Chondrocyte (in vitro differentiated cells): Measurements from ENCODE around the gene STXBP3. TPM values are rescaled to one million over a fixed set of nuclear protein-coding genes. Genes with fewer than 3 reads are reported as not detected.

Source experiments
- DNase-seq: peaks from one replicate; pipeline ENCODE4 v3.0.0; 2021; ENCODE audit warnings: mixed read lengths, low spot score
- H3K27ac Mint-ChIP-seq: one replicate; pipeline ENCODE4 v1.8.0; 2021; ENCODE audit warnings: mild to moderate bottlenecking, moderate library complexity, mixed read lengths; ENCODE audit not compliant: unreplicated experiment
- H3K27me3 Mint-ChIP-seq: 2 replicates; pipeline ENCODE4 v1.8.0; 2021; ENCODE audit warnings: low read depth, mixed read lengths
- H3K36me3 Mint-ChIP-seq: 2 replicates; pipeline ENCODE4 v1.8.0; 2021; ENCODE audit warnings: low read depth, mixed read lengths
- H3K4me1 Mint-ChIP-seq: 2 replicates; pipeline ENCODE4 v1.8.0; 2021; ENCODE audit warnings: low read depth, mild to moderate bottlenecking, mixed read lengths
- H3K4me3 Mint-ChIP-seq: one replicate; pipeline ENCODE4 v1.8.0; 2021; ENCODE audit warnings: mild to moderate bottlenecking, moderate library complexity, mixed read lengths; ENCODE audit not compliant: unreplicated experiment
- H3K9me3 Mint-ChIP-seq: 2 replicates; pipeline ENCODE4 v1.8.0; 2021; ENCODE audit warnings: low read depth, mixed read lengths
- total RNA-seq: library from RNA; stranded (reverse); gene quantifications from 3 replicates; pipeline ENCODE4 v1.2.1, GENCODE V29; 2021
- TF ChIP-seq, protein P1 (sequence below): fragments of 200-600 bp; sonication (generic); IDR thresholded peaks from 2 replicates; pipeline ENCODE4 v1.5.0; 2021; ENCODE audit warnings: antibody characterized with exemption, mild to moderate bottlenecking, moderate library complexity

The STXBP3 gene
- total RNA-seq, 1 donor from 2014 or later: 41.6 TPM

DNA sequence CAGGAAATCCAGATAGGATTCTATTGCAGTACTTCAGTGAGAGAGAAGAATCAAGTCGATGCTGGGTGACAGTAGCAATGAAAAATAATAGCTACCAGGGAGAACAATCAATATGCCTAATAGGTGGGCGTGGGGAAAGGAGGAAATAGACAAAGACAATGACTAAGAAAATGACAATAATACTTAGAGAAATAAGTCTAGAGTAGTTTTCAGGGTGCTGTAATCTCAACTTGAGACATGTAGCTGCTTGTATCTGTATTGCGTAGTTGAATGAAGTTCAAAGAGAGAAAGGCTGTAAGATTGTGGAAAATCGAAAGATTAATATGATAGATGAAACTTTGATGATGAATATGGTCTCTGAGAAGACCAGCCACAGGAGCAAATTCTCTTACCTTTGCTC, 2.6 kb downstream of the STXBP3 start:
- DNase-seq: no peak
- H3K36me3 Mint-ChIP-seq: peaks cover 2% of the 10 kb centered on the region
- H3K4me3 Mint-ChIP-seq: no peak overlapping the region
- H3K4me1 Mint-ChIP-seq: peaks cover 30% of the 10 kb centered on the region
- H3K9me3 Mint-ChIP-seq: no peaks in the 10 kb centered on the region
- TF ChIP-seq, protein P1, sequence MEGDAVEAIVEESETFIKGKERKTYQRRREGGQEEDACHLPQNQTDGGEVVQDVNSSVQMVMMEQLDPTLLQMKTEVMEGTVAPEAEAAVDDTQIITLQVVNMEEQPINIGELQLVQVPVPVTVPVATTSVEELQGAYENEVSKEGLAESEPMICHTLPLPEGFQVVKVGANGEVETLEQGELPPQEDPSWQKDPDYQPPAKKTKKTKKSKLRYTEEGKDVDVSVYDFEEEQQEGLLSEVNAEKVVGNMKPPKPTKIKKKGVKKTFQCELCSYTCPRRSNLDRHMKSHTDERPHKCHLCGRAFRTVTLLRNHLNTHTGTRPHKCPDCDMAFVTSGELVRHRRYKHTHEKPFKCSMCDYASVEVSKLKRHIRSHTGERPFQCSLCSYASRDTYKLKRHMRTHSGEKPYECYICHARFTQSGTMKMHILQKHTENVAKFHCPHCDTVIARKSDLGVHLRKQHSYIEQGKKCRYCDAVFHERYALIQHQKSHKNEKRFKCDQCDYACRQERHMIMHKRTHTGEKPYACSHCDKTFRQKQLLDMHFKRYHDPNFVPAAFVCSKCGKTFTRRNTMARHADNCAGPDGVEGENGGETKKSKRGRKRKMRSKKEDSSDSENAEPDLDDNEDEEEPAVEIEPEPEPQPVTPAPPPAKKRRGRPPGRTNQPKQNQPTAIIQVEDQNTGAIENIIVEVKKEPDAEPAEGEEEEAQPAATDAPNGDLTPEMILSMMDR: no peak
- no peak overlapping the region for H3K27ac Mint-ChIP-seq
- no peaks in the 10 kb centered on the region for H3K27me3 Mint-ChIP-seq

DNA sequence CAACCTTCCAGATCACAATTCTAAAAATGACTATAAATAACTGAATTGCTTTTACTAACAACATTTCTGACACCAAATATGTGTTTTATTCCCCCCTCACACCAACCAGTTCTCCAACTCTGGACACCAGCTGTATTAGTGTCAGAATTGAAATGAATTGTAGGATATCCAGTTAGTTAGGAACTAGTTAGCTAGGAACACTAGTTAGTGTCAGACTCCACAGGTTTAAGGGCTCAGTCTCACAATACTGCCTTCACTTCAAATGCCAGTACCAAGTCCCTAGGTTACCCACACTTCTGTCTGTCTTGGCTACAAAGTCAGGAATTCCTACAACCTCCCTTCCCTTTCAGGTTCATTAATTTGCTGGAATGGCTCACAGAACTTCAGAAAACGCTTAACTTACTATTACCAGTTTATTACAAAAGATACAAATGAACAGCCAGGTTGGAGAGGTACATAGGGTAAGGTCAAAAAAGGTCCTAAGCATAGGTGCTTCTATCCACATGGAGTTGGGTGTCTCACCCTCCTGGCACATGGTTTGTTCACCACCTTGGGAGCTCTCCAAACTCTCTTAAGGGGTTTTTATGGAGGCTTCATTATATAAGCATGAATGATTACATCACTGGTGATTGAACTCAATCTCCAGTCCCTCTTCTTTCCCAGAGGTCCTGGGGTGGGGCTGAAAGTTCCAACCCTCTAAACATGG, 4.2 kb downstream of the STXBP3 start:
- no peaks in the 10 kb centered on the region for H3K27me3 Mint-ChIP-seq
- no peak overlapping the region for H3K4me3 Mint-ChIP-seq
- H3K9me3 Mint-ChIP-seq: no peaks in the 10 kb centered on the region
- H3K27ac Mint-ChIP-seq: no peak overlapping the region
- no peak for DNase-seq
- peaks cover 4% of the 10 kb centered on the region for H3K36me3 Mint-ChIP-seq
- H3K4me1 Mint-ChIP-seq: peaks cover 33% of the 10 kb centered on the region
- TF ChIP-seq, protein P1: no peak

GRCh38 chr1:108753363-108753762, 6.9 kb downstream of the STXBP3 start:
- peaks cover 20% of the 10 kb centered on the region for H3K4me1 Mint-ChIP-seq
- no peak overlapping the region for H3K27ac Mint-ChIP-seq
- H3K36me3 Mint-ChIP-seq: peaks cover 7% of the 10 kb centered on the region
- no peaks in the 10 kb centered on the region for H3K27me3 Mint-ChIP-seq
- no peaks in the 10 kb centered on the region for H3K9me3 Mint-ChIP-seq
- DNase-seq: no peak
- no peak overlapping the region for H3K4me3 Mint-ChIP-seq
- TF ChIP-seq, protein P1: no peak

- H3K4me3 Mint-ChIP-seq: no peak overlapping the region
- no peaks in the 10 kb centered on the region for H3K9me3 Mint-ChIP-seq
- TF ChIP-seq, protein P1: no peak
- H3K4me1 Mint-ChIP-seq: peaks cover 3% of the 10 kb centered on the region
- DNase-seq: no peak
- peaks cover 13% of the 10 kb centered on the region for H3K36me3 Mint-ChIP-seq
- no peaks in the 10 kb centered on the region for H3K27me3 Mint-ChIP-seq
- no peak overlapping the region for H3K27ac Mint-ChIP-seq
Measured at GRCh38 chr1:108758796-108759195, 12.3 kb downstream of the STXBP3 start.

GRCh38 chr1:108767115-108767514, 20.6 kb downstream of the STXBP3 start:
- no peak for DNase-seq
- peaks cover 22% of the 10 kb centered on the region for H3K36me3 Mint-ChIP-seq
- H3K9me3 Mint-ChIP-seq: no peaks in the 10 kb centered on the region
- no peaks in the 10 kb centered on the region for H3K4me1 Mint-ChIP-seq
- no peak overlapping the region for H3K27ac Mint-ChIP-seq
- H3K27me3 Mint-ChIP-seq: no peaks in the 10 kb centered on the region
- no peak overlapping the region for H3K4me3 Mint-ChIP-seq
- TF ChIP-seq, protein P1: no peak
